ENCODE data around the gene CCDC83.
"Not testable (repeated sequence)": the region's sequence is repeated elsewhere in the genome, so short reads cannot be mapped to it uniquely, and the experiment has no call there.

Gene CCDC83

DNA sequence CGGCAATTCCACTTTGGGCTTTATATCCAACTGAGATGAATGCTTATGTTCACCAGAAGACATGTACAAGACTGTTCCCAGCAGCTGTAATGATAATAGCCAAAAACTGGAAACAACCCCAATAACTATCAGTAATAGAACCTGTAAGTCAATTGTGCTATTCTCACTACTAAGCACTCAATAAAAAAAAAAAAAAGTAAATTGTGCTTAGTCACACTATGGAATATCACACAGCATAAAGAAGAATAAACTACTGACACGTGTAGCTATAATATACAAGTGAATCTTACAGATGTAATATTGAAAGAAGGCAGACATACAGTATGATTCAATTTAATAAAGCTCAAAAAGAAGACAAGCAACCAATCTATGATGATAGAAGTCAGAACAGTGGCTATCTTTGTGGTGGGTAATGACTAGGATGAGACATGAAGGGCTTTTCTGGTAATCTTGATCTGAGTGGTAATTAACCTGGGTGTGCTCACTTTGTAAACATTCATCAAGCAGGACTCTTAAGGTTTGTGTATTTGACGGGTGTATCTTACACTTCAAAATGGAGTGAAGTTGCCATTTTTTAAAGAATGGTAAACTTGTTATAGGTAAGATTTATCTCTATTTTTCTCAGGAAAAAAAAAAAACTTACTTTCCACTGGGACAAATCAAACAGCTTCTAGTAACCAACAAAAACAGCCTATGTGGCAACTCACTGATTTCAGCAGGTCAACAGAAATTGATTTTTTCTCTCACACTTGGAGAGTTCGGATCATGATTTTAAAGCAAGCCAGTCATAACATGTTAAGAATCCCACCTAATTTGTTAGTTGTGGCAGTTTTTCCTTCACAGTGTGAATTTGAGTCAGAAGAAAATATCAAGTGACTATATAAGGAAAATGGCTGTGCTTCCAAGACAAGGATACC is 84.2 kb downstream of the CCDC83 start:
- DNase-seq (ENCODE audit: low spot score), result no peak

- peak; percentile 35 for DNase-seq (ENCODE audit: low spot score)
Observed at GRCh38 chr11:85941380-85941973, 86.3 kb downstream of the CCDC83 start.

- DNase-seq (ENCODE audit: low spot score), result no peak
Observed at GRCh38 chr11:85945296-85945695, 90.1 kb downstream of the CCDC83 start.

DNA sequence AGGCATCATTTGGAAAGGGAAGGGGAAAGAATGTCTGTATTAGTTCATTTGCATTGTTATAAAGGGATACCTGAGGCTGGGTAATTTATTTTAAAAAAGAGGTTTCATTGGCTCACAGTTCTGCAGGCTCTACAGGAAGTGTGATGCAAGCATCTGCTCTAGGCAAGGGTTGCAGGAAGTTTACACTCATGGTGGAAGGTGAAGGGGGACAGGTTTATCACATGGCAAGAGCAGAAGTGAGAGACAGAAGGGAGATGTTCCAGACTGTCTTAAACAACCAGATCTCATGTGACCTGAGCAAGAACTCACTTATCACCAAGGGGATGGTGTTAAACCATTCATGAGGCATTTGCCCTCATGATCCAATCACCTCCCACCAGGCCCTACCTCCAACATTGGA is 90.6 kb downstream of the CCDC83 start:
- DNase-seq (ENCODE audit: low spot score), result no peak

DNA sequence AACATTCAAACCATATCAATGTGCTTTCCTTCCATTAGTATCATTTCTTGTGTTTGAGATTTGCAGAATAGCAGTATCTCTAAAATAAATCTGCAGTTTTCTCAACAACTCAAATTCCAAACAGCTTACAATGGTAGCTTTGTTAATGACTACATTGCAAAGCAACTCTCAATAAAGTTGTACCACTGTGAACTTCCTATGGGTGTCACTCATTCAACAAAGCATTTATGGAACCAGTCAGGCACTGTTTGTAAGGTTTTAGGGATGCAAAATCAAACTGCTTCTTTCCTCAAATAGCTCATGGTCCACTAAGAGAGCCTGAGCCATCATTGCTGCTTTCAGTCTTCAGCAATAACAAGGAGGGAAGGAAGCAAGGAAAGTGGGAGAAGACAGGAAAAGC is 91.0 kb downstream of the CCDC83 start:
- no peak for DNase-seq (ENCODE audit: low spot score)

DNA sequence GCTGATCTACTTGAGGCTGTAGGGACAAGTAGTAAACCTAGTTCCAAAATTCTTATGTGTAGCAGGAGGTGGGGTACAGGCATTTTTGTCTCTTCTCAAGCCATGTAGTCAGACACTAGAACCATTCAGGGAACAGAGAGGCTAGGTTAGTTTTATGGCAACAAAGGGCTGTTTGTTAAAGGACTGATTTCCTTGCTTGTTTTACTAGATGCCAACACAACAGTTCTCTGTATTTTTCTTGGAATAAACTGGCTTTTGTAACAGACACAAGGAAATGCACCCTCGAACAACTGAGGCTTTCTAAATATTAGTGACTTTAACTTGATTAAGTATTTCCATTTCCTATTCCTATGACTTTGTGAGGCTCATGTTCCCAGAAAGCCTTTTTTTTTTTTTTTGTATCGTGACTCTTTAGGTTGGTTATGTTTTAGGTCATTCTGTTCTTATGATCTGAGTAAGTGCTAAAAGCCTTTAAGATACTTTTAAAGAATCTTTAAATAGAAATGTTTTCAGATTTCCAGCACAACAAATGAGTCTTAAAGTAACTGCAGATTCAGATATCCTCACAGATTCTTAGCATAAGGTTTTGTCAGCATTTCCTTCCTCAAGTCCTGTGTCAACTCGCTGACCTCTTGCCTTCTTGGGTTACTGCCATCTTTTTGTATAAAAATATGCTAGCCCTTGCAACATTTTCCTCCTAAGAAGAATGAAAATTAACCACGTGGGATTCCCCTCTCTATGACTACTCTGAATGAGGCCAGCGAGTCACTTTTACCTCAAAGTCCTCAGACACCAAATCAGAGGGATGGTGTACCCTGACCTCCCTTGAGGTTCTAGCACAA is 92.5 kb downstream of the CCDC83 start:
- no peak for DNase-seq (ENCODE audit: low spot score)

- no peak for DNase-seq (ENCODE audit: low spot score)
Observed at GRCh38 chr11:85948884-85949283, 93.7 kb downstream of the CCDC83 start.

GRCh38 chr11:85949798-85950197 is 94.6 kb downstream of the CCDC83 start:
- DNase-seq (ENCODE audit: low spot score), result no peak

DNA sequence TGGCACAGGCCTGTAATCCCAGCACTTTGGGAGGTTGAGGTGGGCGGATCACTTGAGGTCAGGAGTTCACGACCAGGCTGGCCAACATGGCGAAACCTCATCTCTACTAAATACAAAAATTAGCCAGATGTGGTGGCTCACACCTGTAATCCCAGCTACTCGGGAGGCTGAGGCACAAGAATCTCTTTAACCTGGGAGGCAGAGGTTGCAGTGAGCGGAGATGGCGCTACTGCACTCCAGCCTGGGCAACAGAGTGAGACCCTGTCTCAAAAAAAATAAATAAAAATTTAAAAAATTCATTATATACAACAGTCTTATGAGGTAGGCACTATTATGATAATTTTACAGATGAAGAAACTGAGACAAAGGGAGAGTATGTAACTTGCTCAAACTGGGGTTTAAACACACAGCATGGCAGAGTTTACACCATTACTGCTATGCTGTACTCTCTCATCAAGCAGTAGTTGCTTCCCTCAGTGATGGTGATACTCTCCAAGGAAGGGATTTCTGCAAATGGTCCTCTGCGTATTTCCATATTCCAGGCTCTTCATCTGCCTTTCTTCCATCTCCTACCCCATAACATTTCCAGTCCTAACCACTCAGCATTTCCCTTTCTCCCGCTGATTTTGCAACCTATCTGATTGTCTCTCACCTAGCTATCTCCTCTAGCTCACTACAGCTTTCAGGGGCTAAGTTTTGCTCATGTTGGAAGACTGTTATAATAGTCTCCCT is 95.3 kb downstream of the CCDC83 start:
- no peak for DNase-seq (ENCODE audit: low spot score)

DNA sequence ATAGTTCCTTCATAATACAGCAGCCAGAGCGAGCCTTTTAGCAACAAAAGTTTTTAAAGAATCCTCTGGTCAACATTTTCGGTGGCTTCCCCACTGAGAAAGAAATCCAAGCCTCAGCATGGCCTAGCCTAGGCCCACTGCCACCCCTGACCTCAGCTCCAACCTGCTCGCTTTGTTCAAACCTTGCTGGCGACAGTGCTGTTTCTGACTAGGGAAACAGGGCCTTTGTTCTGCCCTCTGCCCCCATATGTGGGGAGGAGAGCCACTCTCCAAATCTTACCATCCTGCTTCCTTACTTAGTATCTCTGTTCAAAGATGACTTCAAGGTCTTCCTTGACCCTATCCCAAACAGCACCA is 95.8 kb downstream of the CCDC83 start:
- no peak for DNase-seq (ENCODE audit: low spot score)

GRCh38 chr11:85951428-85952107 is 96.4 kb downstream of the CCDC83 start:
- DNase-seq (ENCODE audit: low spot score), result no peak

DNA sequence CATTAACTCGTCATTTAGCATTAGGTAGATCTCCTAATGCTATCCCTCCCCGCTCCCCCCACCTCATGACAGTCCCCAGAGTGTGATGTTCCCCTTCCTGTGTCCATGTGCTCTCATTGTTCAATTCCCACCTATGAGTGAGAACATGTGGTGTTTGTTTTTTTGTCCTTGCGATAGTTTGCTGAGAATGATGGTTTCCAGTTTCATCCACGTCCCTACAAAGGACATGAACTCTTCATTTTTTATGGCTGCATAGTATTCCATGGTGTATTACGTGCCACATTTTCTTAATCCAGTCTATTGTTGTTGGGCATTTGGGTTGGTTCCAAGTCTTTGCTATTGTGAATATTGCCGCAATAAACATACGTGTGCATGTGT is 96.9 kb downstream of the CCDC83 start:
- DNase-seq (ENCODE audit: low spot score), result not testable (repeated sequence)

- no peak for DNase-seq (ENCODE audit: low spot score)
Observed at GRCh38 chr11:85953491-85954143, 98.4 kb downstream of the CCDC83 start.

GRCh38 chr11:85955531-85955930 is 100.3 kb downstream of the CCDC83 start:
- no peak for DNase-seq (ENCODE audit: low spot score)

GRCh38 chr11:85960678-85961077 is 105.5 kb downstream of the CCDC83 start:
- no peak for DNase-seq (ENCODE audit: low spot score)

GRCh38 chr11:85961130-85961529 is 105.9 kb downstream of the CCDC83 start:
- no peak for DNase-seq (ENCODE audit: low spot score)

- no peak for DNase-seq (ENCODE audit: low spot score)
Observed at GRCh38 chr11:85961930-85962363, 106.8 kb downstream of the CCDC83 start.

DNA sequence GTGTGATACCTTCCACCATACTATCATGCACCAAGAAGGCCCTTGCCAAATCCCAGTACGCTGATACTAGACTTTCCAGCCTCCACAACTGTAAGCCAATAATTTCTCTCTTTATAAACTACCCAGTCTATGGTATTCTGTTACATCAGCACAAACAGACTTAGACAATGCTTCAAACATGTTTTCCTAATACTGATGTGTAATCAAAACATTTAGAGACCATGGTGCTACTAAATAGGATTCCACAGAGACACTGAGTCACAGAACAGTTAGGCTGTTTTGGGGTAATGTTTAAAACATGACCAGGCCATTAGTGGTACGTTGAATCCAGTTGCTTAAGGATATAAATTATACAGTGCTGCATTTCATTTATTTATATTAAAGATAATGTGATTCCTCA is 110.0 kb downstream of the CCDC83 start:
- no peak for DNase-seq (ENCODE audit: low spot score)

DNA sequence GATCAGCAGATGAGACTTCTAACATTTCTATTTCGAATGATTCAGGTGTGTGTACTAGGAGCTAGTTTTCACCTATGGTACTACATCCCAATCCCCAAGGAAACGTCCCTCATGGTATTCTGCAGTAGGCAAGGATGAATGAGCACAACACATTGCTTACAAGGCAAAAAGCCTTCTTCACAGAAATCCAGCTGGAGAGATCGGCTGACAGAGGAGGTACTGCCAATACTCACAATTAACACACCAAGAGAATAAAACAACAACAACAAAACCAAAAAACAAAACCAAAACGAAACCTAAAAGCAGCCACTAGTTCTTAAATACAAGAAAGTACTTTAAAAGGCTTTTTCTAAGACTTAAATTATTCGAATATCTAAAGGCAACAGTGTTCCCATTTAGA is 112.3 kb downstream of the CCDC83 start:
- peak; percentile 39 for DNase-seq (ENCODE audit: low spot score)
